Lower leg skin (tissue), 3 donors: ENCODE data around the gene MFNG.

ENCODE experiments used
- CTCF ChIP-seq, 3 donors: fragments of 450-650 bp; IDR thresholded peaks; one replicate each; pipeline ENCODE4 v1.5.1; 2016; ENCODE audit warnings: antibody characterized with exemption in 3 of 3, mild to moderate bottlenecking in 3 of 3, moderate library complexity in 2 of 3
- POLR2A ChIP-seq, 2 donors: fragments of 450-650 bp; IDR thresholded peaks; one replicate each; pipeline ENCODE4 v1.6.1; 2016 to 2017; ENCODE audit warnings: antibody characterized with exemption in 2 of 2, mild to moderate bottlenecking in 1 of 2, moderate library complexity in 1 of 2

- TF ChIP-seq CTCF (IDR thresholded peaks at IDR 0.05), result no peak
- no peak for TF ChIP-seq POLR2A (IDR thresholded peaks at IDR 0.05)
Observed at GRCh38 chr22:37507731-37508130, 21.5 kb upstream of the MFNG start.
